Stimulated activated naive CD4-positive, alpha-beta T cell treated with Interleukin-2 at 50 U/mL for 16 hours (primary cell): ENCODE results near the gene DAB2.

Experiments used
- DNase-seq: peaks from one replicate; lab custom pipeline; 2025; lab: John Stamatoyannopoulos, UW

DAB2 gene

DNA sequence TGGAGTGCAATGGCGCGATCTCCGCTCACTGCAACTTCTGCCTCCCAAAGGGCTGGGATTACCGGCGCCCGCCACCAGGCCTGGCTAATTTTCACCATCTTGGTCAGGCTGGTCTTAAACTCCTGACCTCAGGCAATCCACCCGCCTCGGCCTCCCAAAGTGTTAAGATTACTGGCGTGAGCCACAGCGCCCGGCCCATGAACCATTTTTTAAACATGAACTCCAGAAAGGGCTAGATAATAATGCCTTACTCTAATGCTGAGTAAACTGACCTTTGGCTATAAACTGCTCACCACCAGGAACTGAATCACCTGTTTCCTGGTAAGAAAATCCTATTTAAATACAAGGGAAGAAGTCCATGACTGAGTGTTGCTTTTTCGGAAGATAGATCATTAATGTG is 23.2 kb upstream of the DAB2 start:
- DNase-seq, result no peak

DNA sequence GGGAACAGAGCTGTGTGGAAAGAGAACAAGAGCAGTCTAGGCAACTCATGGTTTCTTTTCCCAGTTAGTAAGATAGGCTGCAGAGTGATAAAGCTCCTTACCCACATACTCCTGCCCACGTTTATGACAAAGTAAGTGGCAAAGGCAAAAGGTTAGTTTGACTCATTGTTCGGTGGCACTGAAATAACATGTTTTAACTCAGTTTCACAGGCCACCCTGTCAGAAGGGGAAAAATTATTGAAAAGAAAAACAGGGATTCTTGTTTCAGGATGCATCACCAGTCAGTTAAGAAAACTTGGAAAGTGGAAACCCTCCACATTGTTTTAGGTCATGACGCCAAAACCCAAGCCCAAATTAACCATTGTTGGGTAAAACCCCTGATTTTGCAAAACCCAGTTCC is 22.3 kb upstream of the DAB2 start:
- no peak for DNase-seq

DNA sequence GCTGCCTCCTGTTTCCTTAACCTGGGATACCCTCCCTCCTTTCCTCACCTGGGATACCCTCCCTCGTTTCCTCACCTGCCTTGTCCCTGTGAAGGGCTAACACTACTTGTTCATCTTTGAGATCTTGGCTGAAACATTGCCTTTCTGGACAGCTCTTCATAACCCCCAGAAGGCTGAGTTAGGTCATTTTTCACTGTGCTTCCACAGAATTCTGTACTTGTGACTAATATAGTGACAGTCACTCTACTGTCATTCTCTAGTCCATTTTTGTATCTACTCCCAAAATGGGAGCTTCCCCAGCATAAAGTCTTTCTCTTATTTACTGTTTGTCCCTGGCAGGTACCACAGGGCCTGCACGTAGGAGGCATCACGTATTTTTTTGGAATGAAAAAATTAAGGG is 21.5 kb upstream of the DAB2 start:
- no peak for DNase-seq

DNA sequence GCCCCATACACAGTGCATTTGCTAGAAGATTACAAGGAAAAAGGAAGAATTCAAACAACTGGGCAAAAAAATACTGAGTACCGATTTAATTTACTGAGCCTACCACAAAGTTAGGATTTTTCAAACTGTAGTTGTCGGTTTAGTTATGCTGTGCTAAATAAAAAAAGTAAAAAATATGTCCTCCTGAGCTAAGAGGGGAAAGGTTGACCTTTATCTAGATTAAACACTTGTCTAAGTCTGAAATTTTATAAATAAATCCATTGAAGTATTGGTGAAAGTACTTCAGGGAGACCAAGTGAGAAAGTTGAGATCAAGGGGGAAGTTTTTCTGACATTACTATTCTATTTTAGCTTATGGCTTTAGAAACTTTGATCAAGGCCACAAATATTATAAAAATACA is 19.1 kb upstream of the DAB2 start:
- no peak for DNase-seq

DNA sequence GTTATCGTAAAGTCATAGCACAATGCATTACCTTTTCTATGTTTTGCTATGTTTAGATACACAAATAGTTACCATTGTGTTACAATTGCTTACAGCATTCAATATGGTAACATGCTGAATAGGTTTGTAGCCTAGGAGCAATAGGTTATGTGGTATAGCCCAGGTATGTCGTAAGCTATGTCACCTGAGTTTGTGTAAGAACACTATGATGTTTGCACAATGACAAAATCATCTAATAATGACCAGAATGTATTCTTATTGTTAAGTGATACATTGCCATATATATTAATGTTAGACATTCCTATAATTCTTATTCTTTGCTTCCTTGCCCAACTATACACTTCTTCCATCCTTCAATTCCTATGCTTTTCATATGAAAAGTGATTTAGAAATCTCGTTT is 18.2 kb upstream of the DAB2 start:
- DNase-seq, result no peak

DNA sequence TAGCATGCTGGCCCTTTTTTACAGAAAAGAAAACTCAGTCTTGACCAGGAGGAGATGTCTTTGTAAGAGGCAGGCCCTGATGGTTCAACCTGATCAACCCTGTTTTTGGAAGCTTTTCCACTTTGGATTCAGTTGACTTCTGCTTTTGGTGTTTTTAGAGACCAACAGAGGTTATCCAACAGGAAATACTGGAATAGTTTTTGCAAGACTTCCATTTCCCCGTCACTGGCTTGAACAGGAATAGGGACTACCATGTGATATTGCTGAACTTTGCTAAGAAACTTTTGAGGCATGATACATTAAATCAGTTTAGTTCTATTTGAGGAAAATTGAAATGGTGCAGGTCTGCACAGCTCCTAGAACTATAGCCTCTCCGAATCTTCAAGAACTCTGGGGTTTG is 17.1 kb upstream of the DAB2 start:
- no peak for DNase-seq

DNA sequence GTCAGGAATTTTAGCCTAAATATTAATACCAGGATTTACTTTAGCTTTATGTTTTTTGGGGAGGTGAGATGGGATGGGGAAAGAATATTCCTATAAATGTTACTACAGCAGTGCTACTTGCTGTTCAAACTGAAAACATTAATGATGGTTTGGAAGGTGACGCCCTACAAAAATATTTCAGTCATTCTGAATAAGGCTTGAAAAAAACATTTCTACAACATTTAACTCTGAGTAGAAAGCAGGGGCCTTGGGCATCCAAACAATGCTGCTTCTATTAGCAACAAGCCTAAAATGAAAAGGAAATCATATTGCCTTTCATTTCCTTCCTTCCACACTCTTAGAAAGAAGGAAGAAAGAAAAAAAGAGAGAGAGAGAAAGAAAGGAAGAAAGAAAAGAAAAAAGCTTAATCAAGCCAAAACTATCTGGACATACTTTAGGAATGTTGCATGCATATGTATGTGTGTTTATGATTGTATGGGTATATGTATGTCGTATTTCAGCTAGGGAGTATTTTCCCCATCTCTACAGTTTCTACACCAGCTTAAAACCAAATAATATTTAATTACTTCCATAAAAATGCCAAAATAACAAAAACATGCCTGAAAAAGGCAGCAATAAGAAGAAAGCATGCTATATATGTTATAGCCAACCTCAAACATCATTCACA is 16.3 kb upstream of the DAB2 start:
- DNase-seq, result no peak

DNA sequence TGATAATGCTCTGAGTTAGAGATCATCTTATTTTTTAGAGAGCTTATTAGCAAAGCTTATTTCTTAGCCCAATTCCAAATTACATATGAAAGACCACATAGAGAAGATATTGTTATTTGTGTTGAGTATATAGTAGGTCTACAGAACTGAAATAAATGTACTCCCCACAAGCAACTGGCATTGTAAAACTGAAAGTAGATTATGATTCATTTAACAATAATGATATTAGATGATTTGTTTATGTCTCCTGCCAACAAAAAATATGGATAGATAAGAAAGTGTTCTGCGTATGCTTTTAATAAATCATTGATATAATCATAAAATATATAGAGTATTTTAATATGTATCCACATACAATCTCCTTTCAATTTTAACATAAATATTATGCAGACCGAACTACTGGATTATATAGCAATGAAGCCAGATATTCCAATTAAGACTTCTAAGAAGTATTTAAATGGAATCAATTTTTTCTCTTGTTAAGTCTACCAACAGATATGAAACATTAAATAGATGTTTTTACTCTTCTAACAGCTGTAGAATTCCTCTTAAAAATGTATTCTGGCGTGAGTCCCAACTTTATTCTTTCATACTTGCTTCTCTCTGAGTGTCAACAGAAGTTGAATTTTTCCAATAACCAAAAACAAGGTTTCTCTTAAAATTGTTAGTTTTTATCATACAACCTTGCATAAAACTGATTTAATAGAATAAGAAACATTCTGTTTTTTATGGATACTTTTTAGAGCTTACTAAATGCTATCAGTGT is 15.6 kb upstream of the DAB2 start:
- DNase-seq, result no peak

DNA sequence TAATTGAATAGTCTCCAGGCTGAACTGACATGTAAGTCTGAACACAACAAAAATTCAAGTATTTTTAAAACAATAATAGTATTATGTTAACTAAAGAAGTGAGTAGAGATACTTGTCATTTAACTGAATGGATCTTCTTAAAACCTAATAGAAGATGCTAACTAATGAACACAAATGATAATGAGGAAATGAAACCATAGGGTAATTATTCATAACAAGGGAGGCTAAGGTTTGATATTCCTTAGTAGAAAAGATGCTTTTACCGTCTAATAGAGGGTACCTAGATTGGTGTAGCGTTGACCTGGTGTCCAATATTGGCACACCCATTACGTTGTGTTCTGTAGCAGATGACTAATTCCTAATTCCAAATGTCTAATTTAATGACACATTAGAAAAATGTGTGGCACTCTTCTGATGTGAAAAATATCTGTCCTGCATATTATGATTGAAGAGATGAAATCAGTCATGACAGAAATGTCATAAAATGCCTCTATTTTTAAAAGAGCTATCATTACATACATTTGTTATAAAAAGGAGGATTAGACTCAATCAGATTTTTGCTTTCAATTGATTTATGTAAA is 14.9 kb upstream of the DAB2 start:
- DNase-seq, result no peak

DNA sequence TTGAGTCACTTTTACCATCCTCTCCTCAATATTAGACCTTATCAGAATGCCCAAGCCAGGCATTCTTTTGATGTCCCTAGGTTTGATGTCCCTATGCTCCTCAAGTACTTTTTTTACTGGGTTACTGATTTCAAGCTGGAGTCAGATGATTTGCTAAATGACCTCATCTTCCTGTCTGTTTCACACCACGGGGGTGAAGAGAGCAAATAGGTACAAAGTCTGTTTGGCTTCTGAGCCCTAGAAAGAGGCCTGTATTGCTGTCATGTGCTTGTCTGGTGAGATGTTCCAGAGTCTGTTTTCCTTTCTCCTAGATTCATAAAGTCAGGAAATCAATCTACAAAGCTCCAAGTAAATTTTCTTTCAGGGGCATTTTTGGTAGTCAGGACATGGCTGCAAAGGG is 12.7 kb upstream of the DAB2 start:
- DNase-seq, result no peak

DNA sequence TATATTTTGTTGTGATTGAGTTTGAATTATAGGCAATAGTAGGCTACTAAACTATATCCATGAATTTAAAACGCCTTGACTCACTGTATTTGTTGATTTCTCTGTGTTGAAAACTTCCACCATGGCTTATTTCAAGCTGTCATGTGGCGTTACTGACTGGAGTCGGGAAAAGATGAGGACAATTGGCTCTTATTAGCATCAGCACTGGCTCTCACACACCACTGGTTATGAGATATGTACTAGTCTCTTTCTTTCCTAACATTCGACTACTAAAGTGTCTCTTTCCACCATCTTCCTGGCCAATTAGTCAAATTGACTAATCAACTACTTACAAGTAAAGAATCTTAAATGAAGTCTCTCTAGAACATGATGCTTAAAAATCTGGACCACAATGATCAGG is 9.1 kb upstream of the DAB2 start:
- DNase-seq, result no peak

DNA sequence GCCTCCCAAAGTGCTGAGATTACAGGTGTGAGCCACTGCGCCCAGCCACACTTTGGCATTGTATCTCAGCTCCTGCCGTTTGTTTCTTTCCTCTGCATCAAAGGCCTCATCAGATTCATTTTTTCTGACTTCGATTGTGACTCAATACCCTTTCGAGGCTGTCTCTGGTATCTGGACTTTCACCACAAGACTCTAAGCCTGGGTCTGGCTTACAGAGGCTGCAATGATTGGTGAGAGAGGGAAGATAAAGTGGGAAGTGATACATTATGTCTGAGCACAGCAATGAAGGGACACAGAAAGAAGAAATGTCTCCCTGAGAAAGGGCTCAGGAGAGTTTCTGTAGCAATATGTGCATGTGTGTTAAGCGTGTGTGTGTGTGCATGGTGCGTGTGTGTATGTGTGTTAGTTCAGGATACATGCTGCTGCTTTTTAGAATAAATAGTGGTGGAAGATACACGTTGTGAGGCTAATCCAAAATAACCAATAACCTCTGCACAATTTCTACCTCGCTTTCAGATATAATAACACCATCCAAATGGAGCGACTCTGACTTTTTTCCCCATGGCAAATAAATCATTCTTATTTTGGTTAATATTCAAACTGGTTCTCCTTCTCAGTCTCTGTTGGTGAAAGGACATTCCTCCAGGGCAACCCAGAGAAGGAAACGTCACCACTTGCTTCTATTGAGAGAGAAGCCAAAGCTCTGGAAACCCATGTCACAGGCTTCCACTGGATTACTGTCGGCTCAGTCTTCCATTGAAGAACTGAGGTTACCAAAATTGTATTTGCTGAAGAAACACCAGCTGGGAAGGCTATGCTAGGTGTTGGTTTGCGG is 8.1 kb upstream of the DAB2 start:
- DNase-seq, result no peak

DNA sequence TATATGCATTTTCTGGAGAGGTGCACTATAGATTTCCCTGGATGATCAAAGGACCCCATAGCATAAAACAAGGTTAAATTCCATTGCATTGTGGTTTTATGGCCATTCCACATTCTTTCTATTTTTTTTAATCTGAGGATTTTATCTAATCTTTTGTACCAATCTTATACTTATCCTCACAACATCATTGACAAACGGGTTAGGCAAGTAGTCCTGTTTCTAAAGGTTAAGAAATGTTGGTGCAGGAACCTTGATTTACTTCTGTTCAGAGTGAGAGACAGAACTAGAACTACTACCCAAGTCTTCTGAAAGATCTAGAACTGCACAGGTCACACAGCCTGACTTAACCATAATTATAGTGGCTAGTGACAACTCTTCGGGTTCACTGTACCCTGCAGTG is 5.7 kb upstream of the DAB2 start:
- no peak for DNase-seq

DNA sequence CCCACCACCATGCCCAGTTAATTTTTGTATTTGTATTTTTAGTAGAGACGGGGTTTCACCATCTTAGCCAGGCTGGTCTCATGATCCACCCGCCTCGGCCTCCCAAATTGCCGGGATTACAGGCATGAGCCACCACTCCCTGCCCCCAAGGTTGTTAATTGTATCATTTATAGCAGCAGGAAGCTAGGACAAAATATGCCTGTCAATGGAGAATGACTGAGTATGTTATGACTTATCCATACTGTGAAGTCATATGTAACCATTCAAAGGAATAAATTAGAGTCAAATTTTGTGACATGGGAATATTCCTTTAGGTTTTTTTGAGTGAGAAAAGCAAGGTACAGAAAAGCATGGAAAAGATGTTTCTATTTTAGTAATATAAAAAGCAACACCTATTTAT is 3.9 kb upstream of the DAB2 start:
- DNase-seq, result no peak

DNA sequence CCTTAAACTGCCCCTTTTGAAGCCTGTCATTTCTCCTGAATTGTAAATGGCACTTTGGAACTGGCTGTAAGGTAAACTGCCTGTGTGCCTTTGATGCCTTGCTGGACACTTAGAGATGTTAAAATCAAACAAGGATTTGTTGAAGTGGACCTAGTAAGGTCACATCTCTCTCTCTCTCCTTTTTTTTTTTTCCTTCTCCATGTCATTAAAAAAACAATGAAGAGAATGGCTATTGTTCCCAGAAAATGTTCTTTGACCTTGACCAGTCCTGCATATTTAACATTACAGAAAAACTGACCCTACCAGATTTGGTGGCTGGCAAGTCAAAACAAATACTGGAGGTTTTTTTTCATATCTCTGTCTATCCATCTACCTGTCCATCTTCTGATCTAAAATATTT is 2.9 kb upstream of the DAB2 start:
- no peak for DNase-seq

DNA sequence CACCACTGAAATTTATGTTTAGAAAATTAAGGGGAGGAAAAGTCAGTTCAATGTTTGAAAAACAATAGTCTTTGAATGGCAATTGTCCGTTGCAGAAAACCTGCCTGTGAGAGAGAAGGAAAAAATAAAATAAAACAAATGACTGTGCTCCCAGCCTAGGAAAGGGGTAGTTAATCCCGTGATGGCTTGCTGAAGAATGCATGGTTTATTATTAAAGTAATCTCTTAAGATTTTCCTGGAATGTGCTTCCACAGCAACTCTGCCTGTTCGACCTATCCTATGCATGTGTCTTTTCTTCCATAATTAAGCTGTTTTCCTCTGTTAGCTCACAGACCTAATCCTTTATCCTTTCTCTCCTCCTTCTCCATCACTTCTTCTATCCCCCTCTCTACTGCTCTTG is 2.4 kb upstream of the DAB2 start:
- no peak for DNase-seq

DNA sequence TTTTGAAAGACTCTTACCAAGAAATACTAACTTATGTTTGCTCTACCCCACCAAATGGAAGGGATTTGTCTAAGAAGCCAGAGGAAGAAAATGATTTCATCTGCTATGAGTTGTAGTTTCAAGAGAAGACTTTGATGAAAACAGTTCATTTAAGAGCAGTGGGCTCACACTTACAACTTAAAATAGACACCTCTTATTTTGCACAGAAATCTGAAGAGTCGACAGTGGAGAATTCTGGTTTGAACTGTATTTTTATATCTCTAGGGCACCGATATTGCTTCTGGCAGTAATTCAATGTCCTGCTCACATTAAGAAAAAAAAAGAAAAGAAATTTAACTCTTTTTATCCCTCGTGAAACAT is 1.9 kb upstream of the DAB2 start:
- DNase-seq, result no peak

DNA sequence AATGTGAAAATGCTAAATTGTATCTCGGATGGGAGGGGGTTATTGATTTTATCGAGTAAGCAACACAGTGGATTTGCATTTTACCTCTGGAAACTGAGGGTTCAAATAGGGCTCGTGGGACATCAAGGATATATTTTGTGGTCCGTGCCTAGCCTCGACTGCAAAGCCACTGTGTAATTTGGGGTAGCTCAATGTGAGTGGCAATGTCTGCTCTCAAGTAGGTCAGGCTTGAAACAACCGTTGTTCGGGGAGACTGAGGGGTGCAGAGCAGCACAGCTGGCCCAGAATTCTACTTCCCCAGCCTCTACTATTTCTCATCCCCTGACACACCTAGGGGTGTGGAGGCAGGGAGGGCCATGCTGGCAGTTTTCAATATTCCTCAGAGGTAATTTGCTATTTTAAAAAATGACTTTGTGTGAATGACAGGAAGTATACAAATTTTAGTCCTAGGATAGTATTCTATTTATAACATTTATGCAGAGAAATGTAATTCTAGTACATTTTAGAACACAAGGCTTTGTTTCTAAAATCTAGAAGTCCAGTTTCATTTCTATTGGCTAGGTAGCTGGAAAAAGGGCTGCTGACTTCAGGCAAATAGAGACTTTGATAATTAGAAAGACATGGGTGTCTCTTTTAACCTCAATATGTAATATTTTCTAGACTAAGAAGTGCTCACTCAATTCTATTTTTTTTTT is 1.4 kb upstream of the DAB2 start:
- no peak for DNase-seq

DNA sequence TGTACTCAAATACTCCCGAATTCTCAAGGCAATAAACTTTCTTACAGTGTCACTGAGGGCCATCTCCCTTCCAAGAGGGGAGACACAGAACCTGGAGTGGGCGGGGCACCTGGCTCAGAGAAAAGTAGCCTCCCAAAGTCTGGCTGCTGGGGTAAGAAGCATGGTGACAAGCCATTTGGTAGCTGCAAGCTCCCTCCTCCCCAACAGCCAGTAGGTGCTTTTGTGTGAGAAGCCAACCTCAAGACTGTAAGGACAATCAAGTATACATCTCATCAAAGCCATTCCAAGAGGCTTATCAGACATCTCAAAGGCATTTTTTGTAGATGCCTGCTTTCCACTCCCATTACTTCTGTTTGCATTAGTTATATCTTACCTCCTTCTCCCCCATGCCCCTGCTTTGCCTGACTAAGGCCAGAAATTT is 1.4 kb downstream of the DAB2 start:
- no peak for DNase-seq

DNA sequence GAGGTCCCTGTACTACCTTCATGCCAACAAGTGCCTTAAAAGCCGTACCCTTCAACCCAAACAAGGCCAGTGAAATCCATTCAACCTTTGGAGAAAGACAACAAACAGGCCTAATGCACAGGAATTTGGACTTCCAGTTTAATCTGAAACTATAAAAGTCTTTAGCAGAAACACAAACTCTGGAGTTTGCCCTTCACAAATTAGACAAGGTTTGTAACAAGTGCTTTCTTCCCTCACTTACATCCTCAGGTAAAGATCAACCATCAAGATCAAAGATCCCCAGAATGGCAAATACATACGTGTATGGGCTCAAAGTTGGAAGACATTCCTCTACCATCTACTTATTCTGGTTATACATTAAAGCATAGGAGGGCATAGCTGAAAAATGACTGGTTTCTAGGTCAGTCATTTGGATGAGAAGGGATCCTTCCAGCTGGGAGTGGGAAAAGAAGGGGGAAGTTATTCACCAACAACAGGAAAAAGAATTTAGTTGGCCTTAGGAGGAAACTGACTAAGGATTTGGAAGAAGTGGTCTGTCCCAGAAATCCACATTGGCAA is 2.0 kb downstream of the DAB2 start:
- no peak for DNase-seq

DNA sequence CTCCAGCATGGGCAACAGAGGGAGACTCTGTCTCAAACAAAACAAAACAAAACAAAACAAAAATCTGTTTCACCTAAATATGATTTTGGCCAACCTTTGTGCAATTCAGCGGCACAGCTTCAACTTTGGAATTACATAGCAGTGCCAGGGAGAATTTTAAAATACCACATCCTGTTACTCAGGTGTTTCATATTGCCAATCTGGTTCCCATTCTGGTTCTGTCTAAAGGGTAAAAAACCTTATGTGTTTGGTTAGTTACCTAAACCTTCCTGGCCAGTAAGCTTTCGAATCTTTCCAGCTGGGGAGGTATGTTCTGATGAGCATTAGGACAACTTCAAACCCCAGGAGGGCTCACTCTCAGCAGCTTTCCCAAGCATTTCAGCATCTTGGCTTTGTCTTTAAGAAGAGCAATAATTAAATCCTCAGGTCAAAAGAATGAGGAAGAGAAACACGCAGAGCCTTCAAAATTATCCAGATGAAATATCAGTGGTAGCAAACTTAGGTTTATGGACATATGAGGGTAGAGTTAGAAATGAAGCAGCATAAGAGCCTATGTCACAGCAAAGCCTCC is 2.7 kb downstream of the DAB2 start:
- DNase-seq, result no peak
